HepG2 (cell line): Measurements from ENCODE around the gene CCDC34. TPM values are rescaled to one million over a fixed set of nuclear protein-coding genes. Genes with fewer than 3 reads are reported as not detected.

Experiments used
- ARID4A ChIP-seq: sonication (generic); formaldehyde crosslinking; IDR thresholded peaks from 2 replicates; pipeline ENCODE4 v1.5.0; 2020; ENCODE audit warnings: mild to moderate bottlenecking, missing genetic modification reagents, borderline replicate concordance
- ASH2L ChIP-seq: fragments of 300-600, 200-600 bp; sonication (generic); IDR thresholded peaks from 2 replicates; pipeline ENCODE4 v1.7.0; 2017; ENCODE audit warnings: low read depth, mild to moderate bottlenecking, moderate library complexity, mixed read lengths, low read length; ENCODE audit not compliant: insufficient read length
- EP300 ChIP-seq, 3 experiments: sonication (generic) in 1 of 3; formaldehyde crosslinking in 1 of 3; IDR thresholded peaks; 2 replicates each; pipeline versions ENCODE4 v1.5.1 to v1.6.1; 2011 to 2020; ENCODE audit warnings: low read depth in 2 of 3, low read length in 2 of 3, borderline replicate concordance in 1 of 3, improper control_type of control experiment in 1 of 3, mild to moderate bottlenecking in 1 of 3, missing genetic modification reagents in 1 of 3, moderate library complexity in 1 of 3
- GATAD2A ChIP-seq: IDR thresholded peaks from 2 replicates; pipeline ENCODE4 v1.6.1; 2016
- HNF4G ChIP-seq, 2 experiments: sonication (generic) in 1 of 2; formaldehyde crosslinking in 1 of 2; IDR thresholded peaks; 2 replicates each; pipeline versions ENCODE4 v1.4.0 to v1.6.1; 2011 to 2020; ENCODE audit warnings: borderline replicate concordance in 2 of 2, low read depth in 2 of 2, mild to moderate bottlenecking in 2 of 2, low read length in 1 of 2, missing genetic modification reagents in 1 of 2, moderate library complexity in 1 of 2
- HOMEZ ChIP-seq: IDR thresholded peaks from 2 replicates; pipeline ENCODE4 v1.6.1; 2016; ENCODE audit warnings: low read depth
- NCOR1 ChIP-seq: fragments of 200-600 bp; sonication (generic); IDR thresholded peaks from 2 replicates; pipeline ENCODE4 v1.7.0; 2017; ENCODE audit warnings: antibody characterized with exemption, low read length, borderline replicate concordance
- RARA ChIP-seq: IDR thresholded peaks from 2 replicates; pipeline ENCODE4 v1.6.1; 2016; ENCODE audit warnings: missing genetic modification reagents, missing compliant biosample characterization
- RCOR2 ChIP-seq: IDR thresholded peaks from 2 replicates; pipeline ENCODE4 v1.6.1; 2016; ENCODE audit warnings: missing biosample characterization, missing genetic modification reagents
- SKI ChIP-seq: fragments of 450-650 bp; IDR thresholded peaks from one replicate; pipeline ENCODE4 v1.6.1; 2018; ENCODE audit warnings: mild to moderate bottlenecking; ENCODE audit not compliant: partially characterized antibody
- SSRP1 ChIP-seq: IDR thresholded peaks from 2 replicates; pipeline ENCODE4 v1.6.1; 2016; ENCODE audit warnings: control low read depth
- SYNCRIP ChIP-seq: fragments of 200-400 bp; formaldehyde crosslinking; IDR thresholded peaks from 2 replicates; pipeline ENCODE4 v1.6.1; 2018; ENCODE audit warnings: mild to moderate bottlenecking, low read depth, low read length; ENCODE audit not compliant: insufficient read depth
- TEAD3 ChIP-seq: optimal IDR thresholded peaks from 2 replicates; pipeline ENCODE3; 2016; ENCODE audit warnings: borderline replicate concordance
- ZNF224 ChIP-seq: sonication (generic); formaldehyde crosslinking; IDR thresholded peaks from 2 replicates; pipeline ENCODE4 v1.5.0; 2020; ENCODE audit warnings: mild to moderate bottlenecking, missing genetic modification reagents
- ZNF503 ChIP-seq: sonication (generic); formaldehyde crosslinking; IDR thresholded peaks from 2 replicates; pipeline ENCODE4 v1.4.0; 2020; ENCODE audit warnings: missing genetic modification reagents
- ZNF589 ChIP-seq: sonication (generic); formaldehyde crosslinking; conservative IDR thresholded peaks from 2 replicates; pipeline ENCODE4 v1.8.0; 2022; ENCODE audit warnings: mild to moderate bottlenecking, moderate library complexity, missing genetic modification reagents
- ZNF678 ChIP-seq: sonication (generic); formaldehyde crosslinking; IDR thresholded peaks from 2 replicates; pipeline ENCODE4 v1.4.0; 2020; ENCODE audit warnings: mild to moderate bottlenecking, missing genetic modification reagents
- ZNF792 ChIP-seq: IDR thresholded peaks from 2 replicates; pipeline ENCODE4 v1.6.1; 2016
- ZNF800 ChIP-seq: sonication (generic); formaldehyde crosslinking; IDR thresholded peaks from 2 replicates; pipeline ENCODE4 v1.4.0; 2020; ENCODE audit warnings: missing genetic modification reagents
- ZSCAN9 ChIP-seq: IDR thresholded peaks from 2 replicates; pipeline ENCODE4 v1.6.1; 2016; ENCODE audit warnings: borderline replicate concordance
- polyA plus RNA-seq, 8 experiments: library from polyadenylated mRNA; depleted of rRNA in 3 of 8; stranded (reverse) in 7 of 8; unstranded in 1 of 8; fragments of >200 nt; fragmentation: Illumina TruSeq in 4 of 8; extraction: Trizol in 4 of 8; gene quantifications; 2 replicates each; pipeline versions ENCODE4 v1.2.1 to v1.2.3, GENCODE V29; 2011 to 2016; ENCODE audit warnings: low read depth in 4 of 8, missing spikeins in 1 of 8, mixed read lengths in 1 of 8; ENCODE audit not compliant: insufficient read depth in 1 of 8
- total RNA-seq, 5 experiments: library from RNA; depleted of rRNA; stranded (reverse); fragments of >200 nt; fragmentation: Illumina TruSeq; extraction: Trizol; gene quantifications; 2 replicates each; pipeline ENCODE4 v1.2.3, GENCODE V29; 2016; ENCODE audit warnings: low read depth in 1 of 5

CCDC34 gene
- total and polyA plus RNA-seq, 2 of the 13 experiments (the other 11 are each of a cell fraction or from before 2014, with no cell fraction given) = 7.6 to 34.3 TPM

- TF ChIP-seq ARID4A (CRISPR knock-in tag) = peak; percentile 62; the same call in 1 of the 2 replicates
- TF ChIP-seq HOMEZ (CRISPR knock-in tag) = peak; percentile 54; the same call in 1 of the 2 replicates
- no peak for TF ChIP-seq ZNF224 (CRISPR knock-in tag)
- peak in 1 of 2 experiments; percentile 85; a peak in 2 of 4 replicates for TF ChIP-seq EP300 (IDR thresholded peaks at IDR 0.05; ENCODE audit: low read depth in 2 of 2, low read length in 2 of 2)
- TF ChIP-seq EP300 (CRISPR knock-in tag; IDR thresholded peaks at IDR 0.05; ENCODE audit: borderline replicate concordance) = peak; percentile 78
- TF ChIP-seq SSRP1 (CRISPR knock-in tag) = no peak
- peak; percentile 76; the same call in 1 of the 2 replicates for TF ChIP-seq ZSCAN9 (CRISPR knock-in tag)
- TF ChIP-seq HNF4G (IDR thresholded peaks at IDR 0.05; ENCODE audit: borderline replicate concordance, low read depth, low read length) = no peak
- peak; percentile 76; the same call in 1 of the 2 replicates for TF ChIP-seq HNF4G (CRISPR knock-in tag; IDR thresholded peaks at IDR 0.05; ENCODE audit: borderline replicate concordance, low read depth)
- peak; percentile 56; the same call in 1 of the 2 replicates for TF ChIP-seq RCOR2 (CRISPR knock-in tag)
- peak; percentile 55 for TF ChIP-seq ZNF503
- 0 out of 2 replicates have a peak, but pooled peaks have one; percentile 57 for TF ChIP-seq ZNF589 (CRISPR knock-in tag)
- TF ChIP-seq SYNCRIP = no peak
- TF ChIP-seq ASH2L = peak; percentile 61
- TF ChIP-seq RARA (CRISPR knock-in tag) = peak; percentile 94
- TF ChIP-seq SKI = peak; percentile 17
- TF ChIP-seq GATAD2A (CRISPR knock-in tag) = peak; percentile 89
- TF ChIP-seq NCOR1 = peak; percentile 64; the same call in 1 of the 2 replicates
- 0 out of 2 replicates have a peak, but pooled peaks have one; percentile 33 for TF ChIP-seq ZNF800 (CRISPR knock-in tag)
- TF ChIP-seq TEAD3 (CRISPR knock-in tag) = peak; percentile 76
- peak; percentile 42; the same call in 1 of the 2 replicates for TF ChIP-seq ZNF792
- no peak for TF ChIP-seq ZNF678
These were observed 38.9 kb upstream of the CCDC34 start (continued) for GRCh38 chr11:27401833-27402316.
